ENCODE measurements around the gene DPPA4. TPM values are rescaled to one million over a fixed set of nuclear protein-coding genes. Genes with fewer than 3 reads are reported as not detected.
"Not testable (repeated sequence)": the region's sequence is repeated elsewhere in the genome, so short reads cannot be mapped to it uniquely, and the experiment has no call there.

Gene DPPA4, protein sequence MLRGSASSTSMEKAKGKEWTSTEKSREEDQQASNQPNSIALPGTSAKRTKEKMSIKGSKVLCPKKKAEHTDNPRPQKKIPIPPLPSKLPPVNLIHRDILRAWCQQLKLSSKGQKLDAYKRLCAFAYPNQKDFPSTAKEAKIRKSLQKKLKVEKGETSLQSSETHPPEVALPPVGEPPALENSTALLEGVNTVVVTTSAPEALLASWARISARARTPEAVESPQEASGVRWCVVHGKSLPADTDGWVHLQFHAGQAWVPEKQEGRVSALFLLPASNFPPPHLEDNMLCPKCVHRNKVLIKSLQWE
- not detected for polyA plus RNA-seq (2012; ENCODE audit: insufficient read depth, insufficient read length)

DNA sequence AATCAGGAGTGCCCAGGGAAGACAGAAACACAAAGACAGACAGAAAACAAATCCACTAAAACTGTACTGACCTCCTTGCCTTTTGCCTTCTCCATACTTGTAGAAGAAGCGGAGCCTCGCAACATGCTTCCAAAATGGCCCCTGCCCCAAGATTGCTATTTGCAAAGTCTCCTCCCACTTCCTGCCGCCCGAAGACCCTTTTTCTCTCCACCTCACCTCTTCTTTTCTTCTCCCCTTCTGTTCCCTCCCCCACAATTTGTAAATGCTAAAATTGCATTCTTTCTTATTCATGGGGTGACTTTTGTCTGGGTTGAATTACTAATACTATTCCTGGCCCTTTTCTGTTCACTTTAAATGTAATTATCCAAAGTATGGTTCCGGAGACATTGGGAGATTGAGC is at the start of gene DPPA4:
TSS of gene DPPA4 (minus strand) at position 154 of the 400 bp plus-strand sequence. CDS start at position 125, 29 bp downstream.
- no peak for DNase-seq (ENCODE audit: low read depth, low spot score)
- H3K4me3 ChIP-seq (ENCODE audit: low read length) = no peak within 1 kb of the TSS

DNA sequence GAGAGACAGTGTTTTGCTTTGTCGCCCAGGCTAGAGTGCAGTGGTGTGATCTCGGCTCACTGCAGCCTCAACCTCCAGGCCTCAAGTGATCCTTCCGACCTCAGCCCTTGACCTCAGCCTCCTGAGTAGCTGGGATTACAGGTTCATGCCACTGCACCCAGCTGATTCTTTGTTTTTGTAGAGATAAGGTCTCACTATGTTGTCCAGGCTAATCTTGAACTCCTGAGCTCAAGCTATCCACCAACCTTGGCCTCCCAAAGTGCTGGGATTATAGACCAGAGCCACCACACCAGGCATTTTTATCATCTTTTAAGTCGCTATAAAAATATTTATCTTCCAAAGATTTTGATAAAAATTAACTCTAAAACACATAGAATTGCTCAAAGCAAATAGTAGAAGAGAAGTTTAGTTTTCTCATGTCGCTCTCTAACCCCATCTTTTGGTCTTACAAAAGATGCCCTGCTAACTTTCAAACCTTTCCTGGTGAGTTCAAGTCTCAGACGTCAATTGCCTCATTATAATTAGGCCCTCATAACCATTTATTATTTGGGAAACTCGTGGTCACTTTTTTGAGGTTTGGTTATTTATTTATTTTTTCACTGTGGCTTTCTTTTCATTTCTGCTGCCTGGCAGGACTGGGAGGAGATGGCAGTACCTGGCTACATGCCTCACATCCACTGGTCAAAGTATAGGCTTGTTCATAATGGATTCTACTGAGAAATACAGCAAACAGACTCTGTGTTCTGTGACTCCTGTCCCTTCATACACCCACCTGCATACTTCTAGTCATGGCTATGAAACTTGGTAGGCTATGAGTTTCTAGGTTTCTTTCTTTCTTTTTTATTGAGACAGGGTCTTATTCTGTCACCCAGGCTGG is 48.3 kb upstream of the DPPA4 start:
- no peak for DNase-seq (ENCODE audit: low read depth, low spot score)
- no peak overlapping the region for H3K4me3 ChIP-seq (ENCODE audit: low read length)

DNA sequence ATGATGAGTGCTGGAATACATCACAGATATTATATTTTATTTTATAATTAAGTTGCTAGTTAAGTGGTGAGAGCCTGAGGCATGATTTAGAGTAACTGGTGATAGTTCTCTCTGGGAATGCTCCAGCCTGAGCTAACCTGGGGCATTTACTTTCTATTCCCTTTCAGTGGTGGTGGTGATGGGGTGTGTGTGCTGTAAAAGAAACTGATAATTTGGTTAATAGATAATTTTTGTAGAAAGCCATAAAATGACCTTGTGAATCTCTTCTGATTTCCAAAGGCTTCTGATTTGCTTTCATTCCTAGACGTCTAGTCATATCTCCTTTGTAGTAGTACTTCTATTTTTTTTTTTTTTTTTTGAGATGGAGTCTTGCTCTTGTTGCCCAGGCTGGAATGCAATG is 46.8 kb upstream of the DPPA4 start:
- DNase-seq (ENCODE audit: low read depth, low spot score) = no peak
- no peak overlapping the region for H3K4me3 ChIP-seq (ENCODE audit: low read length)

DNA sequence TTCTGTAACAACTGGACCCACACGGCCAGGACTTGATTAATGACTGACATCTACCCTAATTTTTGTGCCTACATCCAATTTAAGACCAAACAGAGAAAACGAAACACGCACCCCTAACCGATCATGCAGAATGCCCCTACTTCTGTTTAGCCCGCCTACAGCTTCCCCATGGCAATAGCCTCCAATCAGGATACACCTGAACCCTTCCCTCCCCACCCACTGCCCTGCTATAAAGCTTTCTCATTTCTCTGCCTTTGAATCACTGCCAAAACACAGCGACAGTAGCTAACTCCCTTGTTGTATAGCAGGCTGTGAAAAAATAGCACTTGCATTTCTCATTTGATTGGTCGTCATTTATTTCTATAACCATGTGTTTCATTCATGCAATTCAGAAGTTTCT is 45.2 kb upstream of the DPPA4 start:
- no peak for DNase-seq (ENCODE audit: low read depth, low spot score)
- H3K4me3 ChIP-seq (ENCODE audit: low read length) = no peak overlapping the region

DNA sequence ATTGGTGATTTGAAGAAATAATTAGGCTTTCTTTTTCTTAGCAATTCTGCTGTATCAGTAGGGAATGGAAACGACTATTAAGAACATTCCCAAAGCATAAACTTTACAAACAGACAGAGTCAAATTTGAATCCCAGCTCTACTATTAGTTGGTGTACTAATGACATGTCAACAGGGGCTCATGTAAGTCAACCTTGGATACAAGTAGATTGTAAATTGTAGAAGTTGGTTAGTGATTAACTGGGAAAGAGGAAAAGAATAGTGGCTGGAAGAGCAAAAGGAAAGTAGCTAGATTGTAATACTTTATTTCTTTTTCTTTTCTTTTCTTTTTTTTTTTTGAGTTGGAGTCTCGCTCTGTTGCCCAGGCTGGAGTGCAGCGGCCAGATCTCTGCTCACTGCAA is 38.6 kb upstream of the DPPA4 start:
- no peak overlapping the region for H3K4me3 ChIP-seq (ENCODE audit: low read length)
- no peak for DNase-seq (ENCODE audit: low read depth, low spot score)

DNA sequence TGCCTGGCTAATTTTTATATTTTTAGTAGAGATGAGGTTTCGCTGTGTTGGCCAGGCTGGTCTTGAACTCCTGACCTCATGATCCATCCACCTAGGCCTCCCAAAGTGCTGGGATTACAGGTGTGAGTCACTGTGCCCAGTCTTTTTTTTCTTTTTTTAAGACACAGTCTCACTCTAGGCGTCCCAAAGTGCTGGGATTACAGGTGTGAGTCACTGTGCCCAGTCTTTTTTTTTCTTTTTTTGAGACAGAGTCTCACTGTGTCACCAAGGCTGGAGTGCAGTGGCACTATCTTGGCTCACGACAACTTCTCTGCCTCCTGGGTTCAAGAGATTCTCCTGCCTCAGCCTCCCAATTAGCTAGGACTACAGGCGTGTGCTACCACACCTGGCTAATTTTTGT is 37.1 kb upstream of the DPPA4 start:
- not testable (repeated sequence) for DNase-seq (ENCODE audit: low read depth, low spot score); H3K4me3 ChIP-seq (ENCODE audit: low read length)

DNA sequence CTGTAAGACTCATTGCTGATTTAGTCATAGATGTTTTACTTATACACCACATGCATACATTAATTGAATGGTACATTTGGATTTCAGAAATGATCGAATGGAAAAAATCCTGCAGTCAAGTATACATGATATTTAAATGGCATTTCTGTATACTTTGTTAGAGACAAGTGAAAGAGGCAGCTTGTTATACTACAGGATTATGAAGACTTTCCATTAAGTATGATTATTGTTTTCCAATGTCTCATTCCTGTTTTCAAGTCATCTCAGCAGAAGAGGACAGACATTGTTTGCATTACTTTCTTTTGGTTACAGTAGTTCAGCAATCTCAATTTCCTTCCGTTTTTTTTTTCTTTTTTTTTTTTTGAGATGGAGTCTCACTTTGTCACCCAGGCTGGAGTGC is 36.6 kb upstream of the DPPA4 start:
- DNase-seq (ENCODE audit: low read depth, low spot score) = no peak

DNA sequence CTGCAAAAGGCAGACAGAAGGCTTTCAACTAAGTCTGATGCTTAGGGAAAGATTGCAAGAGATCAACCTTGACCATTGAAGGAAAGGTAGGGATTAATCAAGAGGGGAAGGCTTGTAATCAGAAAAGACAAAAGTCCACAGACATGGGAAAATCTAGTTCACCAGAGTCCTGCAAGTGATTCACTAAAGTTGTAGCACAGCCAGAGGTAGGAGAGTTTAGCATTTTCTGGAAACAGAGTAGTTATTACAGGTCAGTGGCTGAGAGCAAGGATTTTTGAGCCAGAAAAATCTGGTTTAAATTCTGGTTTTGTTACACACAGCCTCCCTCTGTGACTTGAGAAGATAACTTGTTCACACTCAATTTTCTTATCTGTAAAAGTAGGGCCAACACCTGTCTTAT is 35.3 kb upstream of the DPPA4 start:
- no peak for DNase-seq (ENCODE audit: low read depth, low spot score)
- H3K4me3 ChIP-seq (ENCODE audit: low read length) = no peak overlapping the region

More for the DNA sequence above, 36.6 kb upstream of the DPPA4 start:
- H3K4me3 ChIP-seq (ENCODE audit: low read length) = no peak overlapping the region

DNA sequence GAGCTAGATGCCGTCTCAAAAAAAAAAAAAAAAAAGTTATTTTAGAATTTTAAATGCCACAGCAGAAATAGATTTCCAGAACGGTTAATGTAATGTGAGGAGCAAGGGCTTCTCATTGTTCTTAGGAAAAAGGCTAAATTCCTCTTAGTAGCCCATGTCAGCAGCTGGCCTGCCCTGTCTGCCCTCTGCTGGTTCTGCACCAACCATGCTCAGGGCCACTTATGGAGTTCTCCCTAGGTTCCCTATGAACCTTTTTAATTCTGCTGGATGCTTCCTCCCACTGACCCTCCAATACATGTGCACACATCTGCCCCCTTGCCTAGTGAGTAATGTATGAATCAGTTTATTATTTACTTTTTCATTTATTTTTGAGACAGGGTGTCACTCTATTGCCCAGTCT is 32.2 kb upstream of the DPPA4 start:
- H3K4me3 ChIP-seq (ENCODE audit: low read length) = no peak overlapping the region
- no peak for DNase-seq (ENCODE audit: low read depth, low spot score)

DNA sequence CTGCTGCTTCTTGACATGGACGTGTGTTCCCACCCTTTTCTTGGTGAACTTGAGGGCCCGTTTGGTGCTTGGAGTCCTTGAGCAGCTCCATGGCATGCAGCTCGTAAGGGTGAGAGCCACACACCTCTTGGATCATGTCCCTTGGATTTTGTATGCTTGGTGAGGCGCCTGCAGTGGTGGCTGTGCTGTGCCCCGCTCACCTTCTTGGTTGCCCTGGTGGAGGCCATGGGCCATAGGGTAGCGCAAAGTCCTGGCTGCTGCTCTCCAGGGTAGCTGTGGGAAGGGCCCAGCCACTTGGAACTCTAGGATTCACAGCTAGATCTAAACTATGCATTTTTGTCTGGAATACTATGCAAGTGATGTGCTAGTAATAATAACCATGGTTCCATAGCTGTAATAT is 26.7 kb upstream of the DPPA4 start:
- DNase-seq (ENCODE audit: low read depth, low spot score) = no peak
- no peak overlapping the region for H3K4me3 ChIP-seq (ENCODE audit: low read length)

DNA sequence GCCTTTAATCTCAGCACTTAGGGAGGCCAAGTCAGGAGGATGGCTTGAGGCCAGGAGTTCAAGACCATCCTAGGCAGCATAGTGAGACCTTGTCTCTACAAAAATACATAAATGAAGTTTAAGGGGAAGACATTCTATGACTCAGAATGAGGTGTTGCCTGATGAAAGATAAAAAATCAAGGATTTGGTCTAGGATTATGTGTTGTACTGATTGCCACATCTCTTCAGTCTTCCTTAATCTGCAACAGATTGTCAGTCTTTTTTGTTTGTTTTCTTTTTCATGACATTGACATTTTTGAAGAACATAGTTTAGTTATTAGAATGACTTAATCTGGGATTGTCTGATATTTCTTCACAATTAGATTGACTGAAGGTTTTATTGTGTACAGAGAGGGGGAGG is 26.3 kb upstream of the DPPA4 start:
- no peak for DNase-seq (ENCODE audit: low read depth, low spot score)
- no peak overlapping the region for H3K4me3 ChIP-seq (ENCODE audit: low read length)

DNA sequence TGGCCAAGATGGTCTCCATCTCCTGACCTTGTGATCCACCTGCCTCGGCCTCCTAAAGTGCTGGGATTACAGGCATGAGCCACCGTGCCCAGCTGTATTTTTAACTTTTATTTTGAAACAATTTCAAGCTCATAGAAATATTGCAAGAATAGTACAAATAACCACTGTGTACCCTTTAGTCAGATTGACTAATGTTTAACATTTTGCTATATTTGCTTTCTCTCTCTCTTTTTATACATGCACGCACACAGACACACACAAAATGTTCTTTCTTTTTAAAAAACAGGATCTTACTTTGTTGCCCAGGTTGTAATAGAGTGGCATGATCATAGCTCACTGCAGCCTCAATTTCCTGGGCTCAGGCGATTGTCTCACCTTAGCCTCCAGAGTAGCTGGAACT is 25.5 kb upstream of the DPPA4 start:
- no peak for DNase-seq (ENCODE audit: low read depth, low spot score)
- no peak overlapping the region for H3K4me3 ChIP-seq (ENCODE audit: low read length)

DNA sequence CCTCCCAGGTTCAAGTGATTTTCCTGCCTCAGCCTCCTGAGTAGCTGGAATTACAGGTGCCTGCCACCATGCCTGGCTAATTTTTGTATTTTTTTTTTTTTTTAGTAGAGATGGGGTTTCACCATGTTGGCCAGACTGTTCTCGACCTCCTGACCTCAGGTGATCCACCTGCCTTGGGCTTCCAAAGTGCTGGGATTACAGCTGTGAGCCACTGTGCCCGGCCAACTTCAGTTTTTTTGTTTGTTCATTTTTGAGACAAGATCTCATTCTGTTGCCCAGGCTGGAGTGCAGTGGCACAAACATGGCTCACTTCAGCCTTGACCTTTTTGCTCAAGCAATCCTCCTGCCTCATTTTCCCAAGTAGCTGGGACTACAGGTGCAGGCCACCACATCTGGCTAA is 21.5 kb upstream of the DPPA4 start:
- H3K4me3 ChIP-seq (ENCODE audit: low read length); DNase-seq (ENCODE audit: low read depth, low spot score): not testable (repeated sequence)

DNA sequence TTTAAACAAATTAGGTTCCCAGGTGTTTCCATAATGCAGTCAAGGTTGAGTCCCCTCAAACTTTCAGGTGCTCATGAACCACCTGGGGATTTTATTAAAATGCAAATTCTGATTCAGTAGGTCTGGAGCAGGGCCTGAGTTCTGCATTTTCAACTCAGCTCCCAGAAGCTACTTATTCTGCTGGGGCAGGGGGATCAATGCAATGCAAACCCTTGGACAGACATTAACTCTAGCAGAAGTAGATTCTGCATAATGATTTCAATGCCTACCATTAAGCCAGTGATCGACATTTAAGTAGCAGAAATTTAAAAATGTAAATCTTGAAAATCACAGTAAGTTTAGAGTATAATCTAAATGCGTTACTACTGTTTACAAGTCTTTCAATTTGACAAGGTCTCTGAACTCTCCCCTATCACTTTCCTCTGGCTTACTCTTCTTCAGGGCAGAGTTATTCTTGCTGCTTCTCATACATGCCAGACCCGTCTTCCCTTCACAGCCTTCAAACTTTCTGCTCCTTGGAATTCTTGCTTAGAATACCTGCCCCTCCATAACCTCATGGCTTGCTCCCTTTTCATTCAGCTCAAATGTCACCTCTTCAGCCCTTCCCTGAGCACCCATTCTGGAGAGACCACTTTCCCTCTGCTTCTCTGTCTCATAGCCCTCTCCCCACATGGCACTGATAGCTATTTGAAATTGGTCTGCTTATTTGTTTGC is 19.3 kb upstream of the DPPA4 start:
- H3K4me3 ChIP-seq (ENCODE audit: low read length) = no peak overlapping the region
- no peak for DNase-seq (ENCODE audit: low read depth, low spot score)

DNA sequence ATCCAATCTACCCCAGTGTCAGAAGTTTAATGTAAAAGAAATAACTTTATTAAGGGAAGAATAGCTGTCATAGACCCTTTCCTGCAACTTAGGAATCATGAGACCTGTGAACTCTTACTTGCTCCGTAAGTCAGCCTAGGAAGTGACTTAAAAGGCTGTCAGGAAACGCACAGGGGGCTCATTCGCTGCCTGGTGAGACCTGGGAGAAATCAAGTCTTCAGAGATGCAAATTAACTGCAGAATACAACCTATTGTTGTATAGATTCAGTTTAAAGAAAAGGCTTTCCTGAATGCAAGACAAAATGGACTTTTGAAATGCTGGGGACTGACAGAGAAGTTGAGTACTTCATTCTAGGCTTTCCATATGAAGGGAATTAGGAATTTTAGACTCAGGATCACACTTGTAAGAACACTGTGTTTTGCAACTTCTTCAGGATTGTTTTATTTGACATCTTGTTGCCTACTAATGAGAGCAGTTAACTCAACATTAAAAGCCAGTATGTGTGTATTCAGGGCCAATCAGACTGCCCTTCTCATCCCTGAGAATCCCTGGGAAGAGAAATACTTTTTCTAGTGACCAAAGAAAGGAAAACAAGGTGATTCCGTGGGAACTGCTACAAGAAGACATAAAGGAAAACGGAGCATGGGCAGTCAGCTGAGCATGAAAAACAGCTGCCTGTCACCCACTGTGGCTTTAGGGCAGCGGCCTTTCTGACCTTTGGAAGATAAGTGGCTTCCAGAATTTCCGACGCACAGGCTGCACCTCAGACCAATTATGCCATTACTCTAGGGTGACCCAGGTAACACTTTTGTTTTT is 18.5 kb upstream of the DPPA4 start:
- no peak for DNase-seq (ENCODE audit: low read depth, low spot score)
- no peak overlapping the region for H3K4me3 ChIP-seq (ENCODE audit: low read length)

DNA sequence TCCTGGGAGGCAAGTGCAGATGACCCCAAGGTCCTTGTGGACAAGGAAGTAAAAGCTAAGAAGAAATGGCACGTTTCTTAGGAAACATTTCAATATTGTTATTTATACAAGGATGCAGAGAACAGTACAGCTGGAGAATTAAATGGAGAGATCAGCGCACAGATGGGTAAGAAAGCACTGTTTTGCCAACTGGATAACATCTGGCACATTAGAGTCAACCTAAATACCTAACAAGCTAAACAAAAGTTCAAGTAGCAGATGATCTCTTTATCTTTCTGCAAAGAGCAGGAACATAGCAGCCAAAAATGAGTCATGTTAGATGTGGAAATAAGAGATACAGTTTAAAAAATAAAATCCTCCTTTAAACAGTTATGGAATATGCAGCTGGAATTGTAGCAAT is 15.7 kb upstream of the DPPA4 start:
- no peak overlapping the region for H3K4me3 ChIP-seq (ENCODE audit: low read length)
- no peak for DNase-seq (ENCODE audit: low read depth, low spot score)

DNA sequence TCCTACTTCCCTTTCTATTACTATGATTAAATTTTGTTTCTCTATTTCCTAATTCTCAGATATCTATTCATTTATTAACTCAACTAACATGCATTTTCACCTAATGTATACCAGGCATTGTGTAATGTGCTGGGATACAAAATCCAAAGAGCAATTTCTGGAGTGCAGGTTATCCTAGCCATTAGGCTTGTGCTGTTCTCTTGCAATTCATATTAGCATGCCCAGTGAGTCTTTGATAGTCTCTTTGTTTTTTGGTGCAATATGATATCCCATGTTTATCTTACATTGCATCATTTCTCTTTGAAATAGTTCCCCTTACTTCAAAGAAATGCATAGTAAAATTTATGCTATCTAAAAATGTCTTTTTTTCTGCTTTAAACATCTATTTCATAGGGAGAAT is 13.9 kb upstream of the DPPA4 start:
- H3K4me3 ChIP-seq (ENCODE audit: low read length) = no peak overlapping the region
- DNase-seq (ENCODE audit: low read depth, low spot score) = no peak

DNA sequence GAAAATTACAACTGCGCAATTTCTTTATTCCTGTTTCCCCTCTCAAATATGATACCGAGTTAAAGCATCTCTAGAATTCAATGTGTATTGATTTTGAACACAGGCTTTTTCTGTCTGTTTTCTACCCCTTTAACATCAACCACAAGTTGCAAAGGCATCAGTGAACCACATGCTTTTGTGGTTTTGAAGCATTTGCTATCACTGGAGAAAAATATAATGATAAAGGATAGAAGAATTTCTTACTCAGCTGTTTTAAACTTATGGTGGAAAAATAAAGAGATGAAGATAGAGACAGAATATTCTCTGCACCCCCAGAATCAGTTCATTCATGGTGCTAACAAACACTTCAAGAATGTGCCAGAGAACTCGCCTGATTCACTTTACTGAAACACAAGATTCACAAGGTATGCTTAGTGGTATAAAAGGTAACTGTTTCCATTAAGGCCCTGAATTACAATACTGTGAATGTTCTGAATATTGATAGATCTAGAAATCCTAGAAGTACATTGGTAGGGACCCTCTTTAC is 9.5 kb upstream of the DPPA4 start:
- no peak for DNase-seq (ENCODE audit: low read depth, low spot score)
- no peak overlapping the region for H3K4me3 ChIP-seq (ENCODE audit: low read length)

DNA sequence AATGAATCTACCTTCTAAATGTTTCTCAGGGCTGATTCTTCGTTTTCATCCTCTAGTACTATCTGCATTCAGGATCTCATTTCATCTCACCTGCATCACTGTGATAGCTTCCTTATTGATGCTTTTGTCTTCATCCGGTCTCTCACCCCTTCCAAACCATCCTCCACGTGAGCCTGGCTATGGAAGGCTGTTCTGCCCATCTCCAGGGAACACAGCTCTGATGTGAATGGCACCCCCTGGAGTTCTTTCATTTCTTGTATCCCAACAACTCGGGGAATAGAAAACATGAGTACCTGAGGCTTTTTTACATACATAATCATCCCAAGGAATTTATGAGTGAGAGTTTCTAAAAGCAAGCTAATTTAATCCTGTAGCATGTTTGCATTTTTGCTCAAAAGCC is 8.8 kb upstream of the DPPA4 start:
- no peak overlapping the region for H3K4me3 ChIP-seq (ENCODE audit: low read length)
- no peak for DNase-seq (ENCODE audit: low read depth, low spot score)

All from Jurkat, Clone E6-1 (cell line).